ENCODE measurements around the gene TASOR2. TPM values are rescaled to one million over a fixed set of nuclear protein-coding genes. Genes with fewer than 3 reads are reported as not detected.
A peak's percentile ranks its signal among the peaks of the same experiment; 100 is the strongest.

TASOR2 gene
- total and polyA plus RNA-seq, 9 of the 15 experiments (the other 6 are each of a cell fraction or from before 2014, with no cell fraction given), result 12.7 to 75.3 (median 52.3) TPM

DNA sequence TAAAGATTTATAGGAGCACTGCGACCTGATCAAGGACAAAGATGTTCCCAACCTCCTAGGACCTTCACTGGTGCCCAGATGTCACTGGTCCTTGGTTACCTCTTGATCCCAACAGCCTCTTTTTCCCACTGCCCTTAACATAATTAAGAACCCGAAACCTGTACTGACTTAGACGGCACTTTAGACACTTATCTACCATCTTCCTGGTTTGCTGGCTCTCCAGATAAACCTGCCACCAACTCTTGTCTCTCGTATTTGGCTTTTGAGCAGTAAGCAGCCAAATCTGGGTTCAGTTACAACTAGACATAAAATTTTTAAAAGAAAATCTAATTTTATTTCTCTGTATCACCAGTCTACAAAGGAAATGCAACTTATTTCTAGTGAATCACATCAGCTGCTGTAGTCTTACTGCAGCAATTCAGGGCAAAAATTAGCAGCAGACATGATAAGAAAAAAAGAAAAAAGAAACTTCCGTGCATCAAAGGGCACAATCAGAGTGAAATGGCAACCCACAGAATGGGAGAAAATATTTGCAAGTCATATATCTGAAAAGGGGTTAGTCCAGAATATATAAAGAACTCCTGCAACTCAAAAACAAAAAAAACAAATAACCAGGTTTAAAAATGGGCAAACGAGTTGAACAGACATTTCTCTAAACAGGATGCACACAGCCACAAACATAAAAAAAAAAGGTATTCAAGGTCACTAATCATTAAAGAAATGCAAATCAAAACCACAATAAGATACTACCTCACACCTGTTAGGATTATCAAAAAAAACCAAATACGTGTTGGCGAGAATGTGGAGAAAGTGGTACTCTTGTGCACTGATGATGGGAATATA lies 27.7 kb upstream of the TASOR2 start (continued):
- TF ChIP-seq, protein P1, sequence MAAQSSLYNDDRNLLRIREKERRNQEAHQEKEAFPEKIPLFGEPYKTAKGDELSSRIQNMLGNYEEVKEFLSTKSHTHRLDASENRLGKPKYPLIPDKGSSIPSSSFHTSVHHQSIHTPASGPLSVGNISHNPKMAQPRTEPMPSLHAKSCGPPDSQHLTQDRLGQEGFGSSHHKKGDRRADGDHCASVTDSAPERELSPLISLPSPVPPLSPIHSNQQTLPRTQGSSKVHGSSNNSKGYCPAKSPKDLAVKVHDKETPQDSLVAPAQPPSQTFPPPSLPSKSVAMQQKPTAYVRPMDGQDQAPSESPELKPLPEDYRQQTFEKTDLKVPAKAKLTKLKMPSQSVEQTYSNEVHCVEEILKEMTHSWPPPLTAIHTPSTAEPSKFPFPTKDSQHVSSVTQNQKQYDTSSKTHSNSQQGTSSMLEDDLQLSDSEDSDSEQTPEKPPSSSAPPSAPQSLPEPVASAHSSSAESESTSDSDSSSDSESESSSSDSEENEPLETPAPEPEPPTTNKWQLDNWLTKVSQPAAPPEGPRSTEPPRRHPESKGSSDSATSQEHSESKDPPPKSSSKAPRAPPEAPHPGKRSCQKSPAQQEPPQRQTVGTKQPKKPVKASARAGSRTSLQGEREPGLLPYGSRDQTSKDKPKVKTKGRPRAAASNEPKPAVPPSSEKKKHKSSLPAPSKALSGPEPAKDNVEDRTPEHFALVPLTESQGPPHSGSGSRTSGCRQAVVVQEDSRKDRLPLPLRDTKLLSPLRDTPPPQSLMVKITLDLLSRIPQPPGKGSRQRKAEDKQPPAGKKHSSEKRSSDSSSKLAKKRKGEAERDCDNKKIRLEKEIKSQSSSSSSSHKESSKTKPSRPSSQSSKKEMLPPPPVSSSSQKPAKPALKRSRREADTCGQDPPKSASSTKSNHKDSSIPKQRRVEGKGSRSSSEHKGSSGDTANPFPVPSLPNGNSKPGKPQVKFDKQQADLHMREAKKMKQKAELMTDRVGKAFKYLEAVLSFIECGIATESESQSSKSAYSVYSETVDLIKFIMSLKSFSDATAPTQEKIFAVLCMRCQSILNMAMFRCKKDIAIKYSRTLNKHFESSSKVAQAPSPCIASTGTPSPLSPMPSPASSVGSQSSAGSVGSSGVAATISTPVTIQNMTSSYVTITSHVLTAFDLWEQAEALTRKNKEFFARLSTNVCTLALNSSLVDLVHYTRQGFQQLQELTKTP (IDR thresholded peaks at IDR 0.05; ENCODE audit: low read depth in 1 of 2, partially characterized antibody in 2 of 2), result peak in 1 of 2 experiments; percentile 40
- TF ChIP-seq, protein P2, sequence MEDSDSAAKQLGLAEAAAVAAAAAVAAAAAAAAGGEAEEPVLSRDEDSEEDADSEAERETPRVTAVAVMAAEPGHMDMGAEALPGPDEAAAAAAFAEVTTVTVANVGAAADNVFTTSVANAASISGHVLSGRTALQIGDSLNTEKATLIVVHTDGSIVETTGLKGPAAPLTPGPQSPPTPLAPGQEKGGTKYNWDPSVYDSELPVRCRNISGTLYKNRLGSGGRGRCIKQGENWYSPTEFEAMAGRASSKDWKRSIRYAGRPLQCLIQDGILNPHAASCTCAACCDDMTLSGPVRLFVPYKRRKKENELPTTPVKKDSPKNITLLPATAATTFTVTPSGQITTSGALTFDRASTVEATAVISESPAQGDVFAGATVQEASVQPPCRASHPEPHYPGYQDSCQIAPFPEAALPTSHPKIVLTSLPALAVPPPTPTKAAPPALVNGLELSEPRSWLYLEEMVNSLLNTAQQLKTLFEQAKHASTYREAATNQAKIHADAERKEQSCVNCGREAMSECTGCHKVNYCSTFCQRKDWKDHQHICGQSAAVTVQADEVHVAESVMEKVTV (CRISPR knock-in tag; IDR thresholded peaks at IDR 0.05), result no peak
- no peak for TF ChIP-seq SRSF1 (IDR thresholded peaks at IDR 0.05; ENCODE audit: low read depth, low read length)
- no peak for TF ChIP-seq PRMT5 (CRISPR knock-in tag; IDR thresholded peaks at IDR 0.05)
- no peak for TF ChIP-seq SREBF2 (CRISPR knock-in tag; IDR thresholded peaks at IDR 0.05)
- no peak for TF ChIP-seq ZNF239 (CRISPR knock-in tag; IDR thresholded peaks at IDR 0.05)
- TF ChIP-seq, protein P3, sequence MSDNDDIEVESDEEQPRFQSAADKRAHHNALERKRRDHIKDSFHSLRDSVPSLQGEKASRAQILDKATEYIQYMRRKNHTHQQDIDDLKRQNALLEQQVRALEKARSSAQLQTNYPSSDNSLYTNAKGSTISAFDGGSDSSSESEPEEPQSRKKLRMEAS (CRISPR knock-in tag; IDR thresholded peaks at IDR 0.05), result no peak
- TF ChIP-seq SMARCE1 (IDR thresholded peaks at IDR 0.05), result peak; percentile 20; the same call in 1 of the 2 replicates
- TF ChIP-seq CBFB (CRISPR knock-in tag; IDR thresholded peaks at IDR 0.05), result no peak
- TF ChIP-seq ZNF143 (CRISPR knock-in tag; IDR thresholded peaks at IDR 0.05), result no peak
- TF ChIP-seq SRSF9 (IDR thresholded peaks at IDR 0.05; ENCODE audit: borderline replicate concordance, low read depth, low read length), result no peak
- no peak for TF ChIP-seq HDAC3 (IDR thresholded peaks at IDR 0.05; ENCODE audit: borderline replicate concordance, partially characterized antibody)
- no peak for TF ChIP-seq FOXA1 (IDR thresholded peaks at IDR 0.05; ENCODE audit: borderline replicate concordance)
- TF ChIP-seq ZNF224 (CRISPR knock-in tag; IDR thresholded peaks at IDR 0.05), result no peak
- TF ChIP-seq TAL1 (IDR thresholded peaks at IDR 0.05), result peak; percentile 44
- no peak for TF ChIP-seq TCF7 (IDR thresholded peaks at IDR 0.05; ENCODE audit: borderline replicate concordance)
- no peak for TF ChIP-seq HNRNPK (IDR thresholded peaks at IDR 0.05; ENCODE audit: low read depth, low read length, poor library complexity, severe bottlenecking)
- no peak for TF ChIP-seq CREBBP (IDR thresholded peaks at IDR 0.05; ENCODE audit: low read depth, low read length)
- no peak for TF ChIP-seq ILF3 (IDR thresholded peaks at IDR 0.05; ENCODE audit: borderline replicate concordance)
- TF ChIP-seq BCOR (IDR thresholded peaks at IDR 0.05), result no peak
- TF ChIP-seq, protein P4, sequence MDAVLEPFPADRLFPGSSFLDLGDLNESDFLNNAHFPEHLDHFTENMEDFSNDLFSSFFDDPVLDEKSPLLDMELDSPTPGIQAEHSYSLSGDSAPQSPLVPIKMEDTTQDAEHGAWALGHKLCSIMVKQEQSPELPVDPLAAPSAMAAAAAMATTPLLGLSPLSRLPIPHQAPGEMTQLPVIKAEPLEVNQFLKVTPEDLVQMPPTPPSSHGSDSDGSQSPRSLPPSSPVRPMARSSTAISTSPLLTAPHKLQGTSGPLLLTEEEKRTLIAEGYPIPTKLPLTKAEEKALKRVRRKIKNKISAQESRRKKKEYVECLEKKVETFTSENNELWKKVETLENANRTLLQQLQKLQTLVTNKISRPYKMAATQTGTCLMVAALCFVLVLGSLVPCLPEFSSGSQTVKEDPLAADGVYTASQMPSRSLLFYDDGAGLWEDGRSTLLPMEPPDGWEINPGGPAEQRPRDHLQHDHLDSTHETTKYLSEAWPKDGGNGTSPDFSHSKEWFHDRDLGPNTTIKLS (IDR thresholded peaks at IDR 0.05; ENCODE audit: borderline replicate concordance, low read depth), result no peak

All from K562 (cell line).